Omental fat pad (tissue), 4 donors: ENCODE results near the gene ORC5. TPM values are rescaled to one million over a fixed set of nuclear protein-coding genes. Genes with fewer than 3 reads are reported as not detected.

Experiments
- ATAC-seq: fragments of 150-250 bp; one replicate; pipeline ENCODE4 v1.9.1; 2016; ENCODE audit warnings: mild to moderate bottlenecking, moderate library complexity; ENCODE audit not compliant: low FRiP score
- DNase-seq: peaks from one replicate; pipeline ENCODE4 v3.0.0-alpha.2; 2019; ENCODE audit warnings: low spot score
- CTCF ChIP-seq, 3 donors: fragments of 450-650 bp; IDR thresholded peaks; one replicate each; pipeline ENCODE4 v1.5.1; 2016 to 2017; ENCODE audit warnings: antibody characterized with exemption in 3 of 3, mild to moderate bottlenecking in 3 of 3, moderate library complexity in 2 of 3
- total RNA-seq, 4 donors: library from RNA; depleted of rRNA; stranded (reverse); fragments of >200 nt; gene quantifications; one replicate each; pipeline ENCODE4 v1.1.0, GENCODE V29; 2016

The ORC5 gene
- total RNA-seq, 4 donors from 2014 or later, result 9.4 to 19.9 (median 13.1) TPM

DNA sequence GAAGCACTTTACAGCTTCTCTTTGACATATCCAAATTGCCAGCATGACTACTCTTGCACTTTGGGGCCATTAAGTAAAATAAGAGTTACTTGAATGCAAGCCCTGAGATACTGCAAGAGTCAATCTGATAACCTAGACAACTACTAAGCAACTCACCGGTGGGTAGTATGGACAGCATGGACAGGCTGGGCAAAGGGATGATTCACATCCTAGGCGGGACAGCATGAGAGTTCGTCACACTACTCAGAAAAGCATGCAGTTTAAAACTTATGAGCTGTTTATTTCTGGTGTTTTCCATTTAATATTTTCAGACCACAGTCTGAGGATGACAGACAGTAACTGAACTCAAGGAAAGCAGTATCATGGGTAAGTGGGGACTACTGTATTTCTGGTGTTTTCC is 84.0 kb downstream of the ORC5 start:
- DNase-seq, result no peak
- no peak for TF ChIP-seq CTCF (IDR thresholded peaks at IDR 0.05)
- no peak for ATAC-seq

- TF ChIP-seq CTCF (IDR thresholded peaks at IDR 0.05), result no peak
- DNase-seq, result no peak
- ATAC-seq, result no peak
These were observed 94.0 kb downstream of the ORC5 start for GRCh38 chr7:104113788-104114187.

DNA sequence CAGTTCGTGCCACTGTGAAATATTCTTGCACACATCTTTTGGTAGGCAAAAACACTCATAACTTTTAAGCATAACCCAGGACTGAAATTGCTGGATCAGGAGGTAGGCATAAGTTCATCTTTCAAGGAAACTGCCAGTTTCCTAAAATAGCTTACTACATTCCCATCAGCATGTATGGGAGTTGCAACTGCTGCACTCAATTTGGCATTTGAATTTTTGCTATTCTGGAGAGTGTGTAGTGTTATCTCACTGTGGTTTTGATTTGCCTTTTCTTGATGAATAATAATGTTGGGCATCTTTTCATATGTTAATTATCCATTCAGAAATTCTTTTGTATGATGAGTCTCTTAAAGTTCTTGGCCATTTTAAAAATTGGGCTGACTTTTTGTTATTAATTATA is 95.2 kb downstream of the ORC5 start:
- no peak for TF ChIP-seq CTCF (IDR thresholded peaks at IDR 0.05)
- ATAC-seq (no peak), DNase-seq (no peak)

GRCh38 chr7:104111271-104111670 is 96.5 kb downstream of the ORC5 start:
- DNase-seq (no peak), ATAC-seq (no peak)
- no peak for TF ChIP-seq CTCF (IDR thresholded peaks at IDR 0.05)

- no peak for TF ChIP-seq CTCF (IDR thresholded peaks at IDR 0.05)
- ATAC-seq (no peak), DNase-seq (no peak)
These were observed 101.5 kb downstream of the ORC5 start for GRCh38 chr7:104106108-104106905.

- no peak for ATAC-seq
- TF ChIP-seq CTCF (IDR thresholded peaks at IDR 0.05), result no peak
- DNase-seq, result no peak
These were observed 108.9 kb downstream of the ORC5 start for GRCh38 chr7:104098890-104099289.

GRCh38 chr7:104096683-104097082 is 111.1 kb downstream of the ORC5 start:
- ATAC-seq (no peak), DNase-seq (no peak)

More at GRCh38 chr7:104096683-104097082, 111.1 kb downstream of the ORC5 start:
- no peak for TF ChIP-seq CTCF (IDR thresholded peaks at IDR 0.05)
